GM18873 (cell line): ENCODE results near the gene RPTOR.
"Not testable (repeated sequence)": the region's sequence is repeated elsewhere in the genome, so short reads cannot be mapped to it uniquely, and the experiment has no call there.

Source experiments
- ATAC-seq: cut with Tn5 transposase; IDR thresholded peaks from one replicate; pipeline ENCODE4 v1.9.1; 2021; ENCODE audit warnings: mild to moderate bottlenecking, moderate library complexity, moderate number of reproducible peaks; ENCODE audit not compliant: unreplicated experiment, low FRiP score

The RPTOR gene

GRCh38 chr17:80755650-80756405 is 211.2 kb downstream of the RPTOR start:
- ATAC-seq = no peak

DNA sequence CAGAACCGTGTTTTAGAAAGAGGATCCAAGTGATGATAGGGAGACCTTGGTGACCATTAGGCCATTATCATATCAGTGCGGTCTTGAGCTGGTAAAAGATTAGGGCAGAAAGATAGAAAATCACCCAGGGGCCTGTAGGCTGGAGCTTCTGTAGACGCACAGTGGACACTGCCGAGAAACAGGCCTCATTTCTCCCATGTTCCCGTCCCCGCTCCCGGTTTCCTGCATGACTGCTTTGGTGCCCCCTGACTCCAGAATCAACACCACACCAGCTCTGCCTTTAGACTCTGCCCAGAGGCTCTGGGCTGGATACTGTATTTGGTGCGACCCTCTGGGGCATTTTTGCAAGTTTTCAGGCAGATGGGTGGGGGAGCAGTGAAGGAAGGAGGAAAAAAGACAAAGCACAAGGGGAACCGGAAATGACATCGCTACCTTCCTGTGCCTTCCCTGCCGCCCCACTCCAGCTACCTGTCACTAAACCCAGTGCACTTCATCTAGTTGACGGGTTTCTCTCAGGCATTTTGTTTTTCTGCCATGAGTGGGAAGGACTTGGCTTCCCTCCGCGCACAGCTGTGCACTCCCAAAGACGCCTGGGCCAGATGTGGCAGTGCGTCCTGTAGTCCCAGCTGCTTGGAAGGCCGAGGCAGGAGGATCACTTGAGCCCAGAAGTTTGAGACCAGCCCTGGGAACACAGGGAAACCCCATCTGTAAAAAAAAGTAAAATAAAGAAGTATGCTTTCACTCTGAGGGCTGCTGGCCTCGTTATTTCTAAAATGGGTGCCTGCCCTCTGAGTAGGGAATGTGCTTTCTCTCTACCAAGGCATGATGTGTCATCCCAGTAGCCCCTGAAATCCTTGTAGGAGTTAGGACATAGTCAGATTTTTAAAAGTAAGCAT is 214.1 kb downstream of the RPTOR start:
- ATAC-seq = no peak

GRCh38 chr17:80759377-80759673 is 214.7 kb downstream of the RPTOR start:
- no peak for ATAC-seq

- ATAC-seq = no peak
These were observed 215.9 kb downstream of the RPTOR start for GRCh38 chr17:80760511-80760911.

GRCh38 chr17:80761110-80761871 is 216.7 kb downstream of the RPTOR start:
- no peak for ATAC-seq

- ATAC-seq = no peak
These were observed 217.4 kb downstream of the RPTOR start for GRCh38 chr17:80762076-80762475.

DNA sequence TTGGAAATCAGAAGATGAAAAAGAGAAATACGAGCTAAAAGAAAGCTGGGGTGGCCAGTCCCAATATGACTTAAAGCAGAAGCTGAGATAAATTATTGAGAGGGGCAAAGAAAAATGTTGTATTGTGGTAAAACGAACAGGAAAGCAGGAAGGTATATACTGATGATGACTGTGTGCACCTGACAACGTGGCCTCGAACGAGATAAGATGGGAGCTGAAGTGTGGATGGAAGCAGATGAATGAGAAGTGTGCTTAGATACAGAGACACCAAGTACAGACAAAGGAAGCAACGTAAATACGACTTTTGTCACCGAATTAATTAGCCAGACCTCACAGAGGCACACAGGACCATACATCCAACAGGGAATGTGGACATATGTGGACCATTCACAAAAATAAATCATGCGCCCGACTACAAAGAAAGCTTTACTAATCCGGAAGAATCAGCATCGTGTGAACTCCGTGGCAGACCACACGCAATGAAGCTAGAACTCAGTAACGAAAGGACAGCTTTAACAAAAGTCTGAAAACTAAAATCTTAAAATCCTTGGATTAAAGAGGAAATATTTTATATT is 218.7 kb downstream of the RPTOR start:
- ATAC-seq = no peak

DNA sequence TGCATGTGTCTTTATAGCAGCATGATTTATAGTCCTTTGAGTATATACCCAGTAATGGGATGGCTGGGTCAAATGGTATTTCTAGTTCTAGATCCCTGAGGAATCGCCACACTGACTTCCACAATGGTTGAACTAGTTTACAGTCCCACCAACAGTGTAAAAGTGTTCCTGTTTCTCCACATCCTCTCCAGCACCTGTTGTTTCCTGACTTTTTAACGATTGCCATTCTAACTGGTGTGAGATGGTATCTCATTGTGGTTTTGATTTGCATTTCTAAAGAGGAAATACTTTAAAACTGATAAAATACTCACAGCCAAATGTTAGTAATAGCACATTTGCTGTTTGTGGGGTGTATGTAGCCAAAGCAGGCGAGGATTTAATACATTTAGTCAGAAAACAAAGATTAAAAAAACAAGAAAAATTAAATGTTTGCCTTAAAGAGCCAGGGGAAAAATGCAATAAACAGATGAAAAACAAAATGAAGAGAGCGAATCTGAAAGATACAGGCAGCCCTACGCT is 220.0 kb downstream of the RPTOR start:
- not testable (repeated sequence) for ATAC-seq

- ATAC-seq = no peak
These were observed 220.8 kb downstream of the RPTOR start for GRCh38 chr17:80765241-80765961.

GRCh38 chr17:80766290-80766855 is 221.7 kb downstream of the RPTOR start:
- ATAC-seq = no peak

DNA sequence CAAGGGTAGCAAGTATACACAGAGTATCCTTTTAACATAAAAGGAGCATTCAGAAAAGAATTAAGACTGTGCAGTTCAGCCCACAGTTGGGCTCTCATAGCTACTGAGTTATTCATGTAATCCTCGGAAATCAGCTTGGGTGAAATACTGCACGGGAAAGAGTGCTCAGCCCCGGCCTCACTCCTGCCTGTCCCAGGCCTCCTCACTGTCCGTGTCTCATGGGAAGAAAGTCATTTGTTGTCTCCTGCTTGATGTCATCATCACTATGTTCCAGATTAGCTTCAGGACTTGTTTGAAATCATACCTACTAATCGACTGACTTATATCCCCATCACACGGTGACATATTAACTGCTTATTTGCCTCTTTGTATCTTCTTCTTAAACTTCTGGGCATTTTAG is 223.8 kb downstream of the RPTOR start:
- no peak for ATAC-seq

- no peak for ATAC-seq
These were observed 224.3 kb downstream of the RPTOR start for GRCh38 chr17:80768936-80769335.

DNA sequence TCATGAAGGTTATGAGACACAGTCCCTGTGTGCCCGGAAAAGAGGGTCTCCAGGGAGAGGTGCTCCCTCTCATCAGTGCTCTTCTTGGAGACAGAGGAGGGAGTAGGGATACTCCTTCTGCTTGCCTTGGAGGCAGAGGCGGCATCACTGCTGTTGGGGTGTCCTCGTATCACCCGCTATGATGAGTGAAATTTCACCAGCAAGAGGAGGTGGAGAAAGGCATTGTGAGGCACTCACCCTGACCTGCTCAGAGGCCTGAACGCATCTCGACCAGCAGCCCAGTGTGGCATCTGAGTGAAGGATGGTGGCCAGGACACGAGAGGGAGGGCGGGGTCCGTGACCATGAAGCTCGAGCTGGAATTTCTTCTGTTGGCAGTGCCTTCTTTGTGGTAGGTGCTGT is 224.9 kb downstream of the RPTOR start:
- ATAC-seq = no peak

GRCh38 chr17:80769936-80770625 is 225.4 kb downstream of the RPTOR start:
- ATAC-seq = no peak

DNA sequence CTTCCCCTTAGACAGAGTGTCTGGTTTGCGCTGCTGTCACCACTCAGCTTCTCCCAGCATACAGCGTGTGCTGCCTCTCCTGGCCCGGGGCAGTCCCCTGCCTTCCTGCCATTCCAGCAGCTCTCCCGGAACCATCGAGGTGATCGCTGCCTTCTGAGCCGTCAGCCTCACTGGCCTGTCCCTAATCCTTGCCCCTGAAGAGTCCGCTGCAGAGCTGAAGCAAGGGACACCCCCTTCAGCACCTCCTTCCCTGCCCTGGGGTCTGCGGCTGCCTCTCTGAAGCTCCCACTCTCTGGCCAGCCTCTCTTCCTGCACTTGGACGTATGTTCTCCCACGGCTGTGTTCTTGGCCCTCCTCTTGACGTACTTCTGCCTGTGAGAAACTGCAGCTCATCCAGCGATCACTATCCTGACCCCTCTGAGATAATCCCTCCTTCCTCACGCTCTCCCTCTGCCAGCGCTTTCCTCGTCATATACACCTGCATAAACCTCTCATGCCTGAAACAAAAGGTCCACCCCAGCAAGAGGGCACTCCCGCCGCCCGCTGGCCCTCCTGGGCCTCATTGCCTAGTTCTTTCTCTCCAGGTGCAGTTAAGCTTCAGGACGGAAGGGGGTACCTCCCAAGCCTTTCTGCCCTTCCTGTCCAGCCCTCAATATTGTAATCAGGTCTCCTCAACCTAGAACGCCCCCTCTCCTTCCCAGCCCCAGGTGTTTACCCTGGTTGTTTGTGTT is 226.4 kb downstream of the RPTOR start:
- ATAC-seq = no peak

GRCh38 chr17:80771612-80772005 is 227.0 kb downstream of the RPTOR start:
- no peak for ATAC-seq

GRCh38 chr17:80772906-80773242 is 228.2 kb downstream of the RPTOR start:
- no peak for ATAC-seq

DNA sequence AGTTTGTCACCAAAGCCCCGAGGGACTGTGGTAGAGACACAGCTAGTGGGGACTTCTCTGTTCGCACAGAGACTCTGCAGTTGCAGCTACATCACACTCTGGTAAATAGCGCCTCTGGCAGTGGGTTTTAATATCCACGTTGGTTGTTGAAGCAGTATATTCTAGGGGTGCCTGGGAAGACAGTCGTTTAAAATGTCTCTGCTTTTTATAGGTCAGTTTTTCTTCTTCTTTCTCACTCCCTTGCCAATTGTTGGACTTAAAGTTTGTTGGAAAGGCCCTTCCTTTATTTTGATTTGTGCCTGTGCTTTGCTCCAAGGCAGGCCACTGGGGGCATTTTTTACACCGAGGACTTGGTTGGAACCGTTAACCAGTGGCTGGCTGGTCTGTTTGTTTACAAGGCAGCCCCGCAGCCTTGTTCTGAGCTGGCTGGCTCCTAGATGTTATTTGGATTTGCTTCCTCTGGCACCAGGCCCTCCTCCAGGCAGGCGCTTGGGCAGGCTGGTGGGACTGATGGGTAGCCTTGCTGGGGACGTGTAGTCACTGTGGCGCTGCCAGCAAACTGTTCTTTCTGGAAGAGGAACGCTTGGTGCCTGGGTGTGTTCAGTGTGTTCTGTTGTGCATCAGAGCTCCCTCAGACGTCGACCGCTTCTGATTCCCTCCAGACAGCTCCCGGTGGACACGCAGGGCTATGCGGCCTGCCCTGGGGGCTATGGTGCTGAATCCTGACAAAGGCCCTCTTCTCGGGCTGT is 228.8 kb downstream of the RPTOR start:
- no peak for ATAC-seq
